Inferior parietal cortex (tissue), 1 donor: ENCODE measurements around the gene GDE1.

Source experiments
- DNase-seq: peaks from one replicate; pipeline ENCODE4 v3.0.0-alpha.2; 2016; ENCODE audit errors: extremely low spot score

GDE1 gene

DNA sequence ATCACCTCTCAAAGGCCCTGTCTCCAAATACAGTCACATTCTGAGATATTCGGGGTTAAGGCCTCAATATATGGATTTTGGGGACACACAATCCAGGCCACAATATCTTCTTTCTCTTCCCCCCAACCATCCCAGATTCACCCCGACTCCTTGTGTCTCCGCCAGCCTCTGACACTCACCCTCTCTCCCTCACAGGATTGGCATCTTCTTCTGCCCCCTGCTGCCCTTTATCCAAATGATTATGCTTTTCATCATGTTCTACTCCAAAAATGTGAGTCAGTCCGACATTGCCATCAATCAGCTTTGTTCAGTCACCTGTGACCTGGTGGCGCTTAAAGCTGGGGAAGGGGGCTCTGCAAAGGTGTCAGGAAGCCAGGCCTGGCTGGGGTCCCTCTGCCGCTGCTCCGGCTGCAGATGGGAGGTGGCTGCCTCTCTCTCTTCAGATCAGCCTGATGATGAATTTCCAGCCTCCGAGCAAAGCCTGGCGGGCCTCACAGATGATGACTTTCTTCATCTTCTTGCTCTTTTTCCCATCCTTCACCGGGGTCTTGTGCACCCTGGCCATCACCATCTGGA, 35.1 kb downstream of the GDE1 start:
- no peak for DNase-seq

DNA sequence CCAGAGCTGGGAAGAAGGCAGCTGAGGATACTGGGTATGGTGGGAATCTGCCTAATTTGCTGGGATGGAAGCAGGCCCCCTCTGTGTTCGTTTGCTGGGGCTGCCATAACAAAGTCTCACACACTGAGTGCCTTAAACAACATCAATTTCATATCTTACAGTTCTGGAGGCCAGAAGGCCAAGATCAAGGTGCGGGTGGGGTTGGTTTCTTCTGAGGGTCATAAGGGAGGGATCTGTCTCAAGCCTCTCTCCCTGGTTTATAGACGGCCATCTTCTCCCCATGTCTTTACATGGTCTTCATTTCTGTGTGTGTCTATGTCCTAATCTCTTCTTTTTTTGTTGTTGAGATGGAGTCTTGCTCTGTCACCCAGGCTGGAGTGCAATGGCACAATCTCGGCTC, 35.8 kb downstream of the GDE1 start:
- DNase-seq, result no peak

DNA sequence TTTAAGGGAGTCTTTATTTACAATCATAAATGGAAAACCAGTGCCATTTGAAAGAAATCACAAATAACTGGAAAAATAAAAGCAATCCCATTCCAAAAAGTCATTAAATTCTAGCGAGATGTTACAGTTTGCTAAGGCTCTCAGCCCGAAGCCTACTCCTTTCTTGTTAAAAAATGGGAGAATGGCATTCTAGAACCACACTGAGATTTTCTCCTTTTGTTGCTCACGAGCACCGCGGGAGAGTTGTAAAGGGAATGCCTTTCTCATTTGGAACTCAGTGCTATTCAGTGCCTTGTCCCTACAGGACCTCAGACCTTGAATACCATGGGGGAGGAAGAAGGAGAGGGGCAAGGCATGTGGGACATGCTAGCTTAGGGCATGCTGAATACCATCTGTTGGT, 36.3 kb downstream of the GDE1 start:
- DNase-seq, result no peak

- DNase-seq, result no peak
Observed at GRCh38 chr16:19484096-19484495, 37.8 kb downstream of the GDE1 start.

DNA sequence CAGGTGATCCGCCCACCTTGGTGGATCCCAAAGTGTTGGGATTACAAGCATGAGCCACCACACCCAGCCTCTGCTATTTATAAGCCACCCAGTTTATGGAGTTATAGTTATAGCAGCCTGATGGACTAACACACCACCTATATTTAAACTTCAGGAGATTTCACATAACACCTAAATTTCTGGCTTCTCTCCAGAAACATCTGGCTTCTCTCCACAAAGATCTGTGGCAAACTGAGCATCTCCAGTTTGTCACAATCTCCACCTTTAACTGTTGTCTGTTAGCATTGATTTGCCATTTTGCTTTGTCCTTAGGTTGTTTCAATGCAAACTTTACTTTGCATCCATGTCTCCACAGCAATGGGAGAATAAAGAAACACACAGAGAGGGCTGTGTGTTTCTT, 39.6 kb downstream of the GDE1 start:
- no peak for DNase-seq

DNA sequence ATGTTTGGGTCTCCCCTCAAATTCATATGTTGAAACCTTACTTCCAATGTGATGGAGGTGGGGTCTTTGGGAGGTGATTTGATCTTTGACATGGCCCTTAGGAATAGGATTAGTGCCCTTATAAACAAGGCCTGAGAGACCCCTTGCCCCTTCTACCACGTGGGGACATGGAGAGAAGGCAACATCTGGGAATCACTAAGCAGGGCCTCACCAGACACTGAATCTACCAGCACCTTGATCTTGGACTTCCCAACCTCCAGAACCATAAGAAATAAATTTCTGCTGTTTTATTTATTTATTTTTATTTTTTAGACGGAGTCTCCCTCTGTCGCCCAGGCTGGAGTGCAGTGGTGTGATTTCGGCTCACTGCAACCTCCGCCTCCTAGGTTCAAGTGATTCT, 40.1 kb downstream of the GDE1 start:
- DNase-seq, result no peak

DNA sequence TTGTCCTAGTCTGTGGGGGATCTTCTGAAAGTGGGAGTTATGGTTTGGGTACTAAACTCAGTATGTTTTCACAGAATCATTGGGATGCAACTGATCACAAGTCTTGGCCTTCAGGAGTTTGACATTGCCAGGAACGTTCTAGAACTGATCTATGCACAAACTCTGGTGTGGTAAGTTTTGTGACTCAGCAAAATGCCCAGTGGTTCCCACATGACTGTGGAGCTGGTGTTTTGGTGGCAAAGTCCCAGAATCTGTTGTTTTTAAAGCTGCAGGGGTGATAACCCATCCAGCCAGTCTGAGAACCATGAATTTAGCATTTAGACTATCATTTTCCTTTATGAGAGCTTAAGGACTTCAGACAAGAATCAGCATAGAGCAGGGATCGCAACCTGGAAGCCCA, 40.6 kb downstream of the GDE1 start:
- no peak for DNase-seq

DNA sequence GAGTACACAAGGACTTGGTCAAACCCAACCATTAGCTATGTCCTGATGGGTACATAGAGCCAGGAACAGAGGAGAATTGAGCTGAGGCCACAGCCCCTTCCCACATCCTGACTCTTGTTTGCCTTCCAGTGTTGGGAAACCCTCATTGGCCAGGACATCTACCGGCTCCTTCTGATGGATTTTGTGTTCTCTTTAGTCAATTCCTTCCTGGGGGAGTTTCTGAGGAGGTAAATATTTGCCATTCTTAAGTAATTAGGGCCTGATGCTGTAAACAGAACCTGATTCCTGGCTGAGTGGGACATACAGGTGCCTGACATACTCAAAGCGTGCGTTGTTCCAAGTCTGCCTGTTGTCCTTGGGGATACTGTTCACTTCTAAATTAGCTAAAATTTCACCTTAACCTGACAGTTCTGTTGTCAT, 42.6 kb downstream of the GDE1 start:
- no peak for DNase-seq

GRCh38 chr16:19478505-19478904, 43.4 kb downstream of the GDE1 start:
- no peak for DNase-seq

DNA sequence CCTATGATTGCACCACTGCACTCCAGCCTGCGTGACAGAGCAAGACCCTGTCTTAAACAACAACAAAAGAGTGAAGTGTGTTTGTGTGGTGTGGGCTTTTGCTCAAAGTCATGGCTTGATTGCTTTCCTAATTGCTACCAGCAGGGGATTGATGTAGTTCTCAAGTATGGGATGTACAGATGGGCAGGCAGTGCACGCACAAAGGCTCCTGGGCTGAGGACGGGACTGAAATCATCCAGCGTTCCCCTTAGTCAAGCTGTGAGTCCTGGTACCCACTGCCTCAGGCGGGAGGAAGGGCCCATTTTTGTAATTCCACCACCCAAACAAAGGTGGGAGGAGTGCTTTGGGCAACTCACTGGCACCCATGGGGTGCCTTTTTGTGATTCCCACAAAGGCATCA, 47.3 kb downstream of the GDE1 start:
- DNase-seq, result no peak

GRCh38 chr16:19472482-19472881, 49.4 kb downstream of the GDE1 start:
- DNase-seq, result no peak

- no peak for DNase-seq
Observed at GRCh38 chr16:19468300-19468699, 53.6 kb downstream of the GDE1 start.

DNA sequence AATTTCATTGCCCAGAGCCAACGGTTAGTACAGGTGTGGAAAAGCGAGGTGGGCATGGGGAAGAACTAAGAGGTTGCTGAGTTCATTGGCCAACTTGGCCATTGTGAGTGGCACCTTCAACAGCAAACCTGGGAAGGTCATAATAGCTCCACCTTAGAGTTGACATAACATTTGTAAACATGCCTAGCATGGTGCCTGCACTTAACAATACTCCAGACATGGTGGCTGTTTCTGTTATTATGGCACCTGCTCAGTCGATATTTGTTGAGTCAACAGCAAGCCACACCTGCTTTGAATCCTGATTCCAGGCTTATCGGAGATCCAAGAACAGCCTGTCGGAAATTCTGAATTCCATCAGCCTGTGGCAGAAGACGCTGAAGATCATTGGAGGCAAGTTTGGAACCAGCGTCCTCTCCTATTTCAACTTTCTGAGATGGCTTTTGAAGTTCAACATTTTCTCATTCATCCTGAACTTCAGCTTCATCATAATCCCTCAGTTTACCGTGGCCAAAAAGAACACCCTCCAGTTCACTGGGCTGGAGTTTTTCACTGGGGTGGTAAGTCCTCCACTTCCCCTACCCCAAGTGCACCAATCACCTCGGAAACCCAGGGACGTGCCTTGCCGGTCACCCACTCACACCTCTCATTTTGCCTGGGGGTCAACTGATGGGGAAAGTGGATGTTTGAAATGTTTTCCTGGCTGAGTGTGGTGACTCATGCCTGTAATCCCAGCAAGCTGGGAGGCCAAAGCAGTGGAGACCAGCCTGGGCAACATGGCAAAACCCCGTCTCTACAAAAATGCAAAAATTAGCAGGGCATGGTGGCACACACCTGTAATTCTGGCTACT, 58.2 kb downstream of the GDE1 start:
- DNase-seq, result no peak

DNA sequence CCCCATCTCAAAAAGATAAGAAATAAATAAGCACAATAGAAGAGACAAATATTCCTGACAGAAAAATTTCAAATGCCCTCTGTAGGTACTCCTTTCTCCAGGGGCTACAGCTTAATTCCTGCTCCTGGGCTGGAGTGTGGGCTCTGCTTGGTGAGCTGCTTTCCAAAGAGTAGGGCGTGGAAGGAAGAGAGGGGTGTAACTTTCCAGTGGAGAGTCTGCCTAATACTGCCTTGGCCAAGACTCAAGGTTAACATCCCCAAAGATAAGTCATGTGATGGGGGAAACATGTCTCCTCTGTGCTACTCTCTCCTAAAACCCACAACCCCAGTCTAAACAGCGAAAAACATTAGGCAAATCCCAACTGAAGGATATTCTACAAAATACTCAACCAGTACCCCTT, 61.5 kb downstream of the GDE1 start:
- no peak for DNase-seq

GRCh38 chr16:19458722-19459379, 63.0 kb downstream of the GDE1 start:
- DNase-seq, result no peak
